CD4-positive, alpha-beta T cell treated with Interleukin-1 beta for 1 hour (primary cell): Measurements from ENCODE around the gene NBDY.

Experiments
- DNase-seq, 2 donors: peaks; one replicate each; pipeline ENCODE4 v3.0.0-alpha.2; 2020 to 2022

The NBDY gene

DNA sequence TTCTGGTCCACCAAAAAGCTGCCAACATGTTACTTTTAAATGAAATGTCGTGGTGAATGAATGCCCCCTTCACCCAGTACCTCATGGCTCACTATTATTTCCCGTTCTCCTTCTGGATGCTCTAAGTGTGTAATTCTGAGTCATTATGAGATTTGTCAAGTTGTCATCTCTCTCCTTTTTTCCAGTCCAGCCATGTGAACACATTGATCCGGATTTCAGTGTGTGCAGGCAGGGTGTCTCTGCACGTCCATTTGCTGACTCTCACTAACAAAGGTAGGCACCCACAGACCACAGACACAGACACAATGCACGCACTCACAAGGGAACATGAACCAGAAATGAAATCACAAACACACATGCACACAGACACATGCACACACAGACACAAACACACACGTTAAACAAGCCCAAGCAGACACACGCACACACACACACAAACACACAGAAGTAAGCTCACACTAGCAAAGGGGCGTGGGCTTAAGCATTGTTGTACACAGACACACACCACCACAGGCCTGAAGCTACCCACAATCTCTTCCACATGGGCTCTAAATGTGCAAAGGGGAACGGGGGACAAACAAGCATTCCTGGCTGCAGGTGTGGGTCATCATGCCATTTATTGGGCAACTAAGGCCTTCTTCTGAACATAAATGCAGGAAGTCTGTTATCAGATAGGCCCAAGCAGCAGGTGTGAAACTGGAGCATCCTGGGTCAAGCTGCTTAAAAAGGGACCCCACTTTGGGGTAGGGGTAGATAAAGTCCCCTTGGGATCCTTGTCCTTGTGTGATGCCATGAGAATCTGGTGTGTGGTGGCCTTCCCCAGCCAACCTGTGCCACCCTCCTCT, 58.1 kb downstream of the NBDY start:
- DNase-seq: no peak

DNA sequence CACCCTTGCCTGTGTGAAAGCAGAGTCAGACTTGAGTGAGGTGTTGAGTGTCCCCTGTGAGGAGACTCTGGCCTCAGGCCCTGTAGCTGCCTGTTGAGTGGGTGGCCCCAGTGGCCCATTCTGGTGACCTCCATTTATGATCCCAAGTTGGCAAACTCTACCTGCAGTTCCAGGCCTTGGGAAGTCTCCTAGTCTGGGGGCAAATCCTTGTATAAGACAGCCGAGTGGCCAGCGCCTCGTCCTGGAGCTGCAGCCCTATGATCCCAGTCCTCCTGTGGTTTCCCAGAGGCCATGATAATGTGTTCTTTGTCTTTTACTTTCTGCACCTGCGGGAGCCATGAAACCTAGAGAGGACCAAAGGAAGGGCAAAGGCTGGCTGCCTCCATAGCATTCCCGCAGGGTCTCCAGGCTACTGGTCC, 58.7 kb downstream of the NBDY start:
- no peak for DNase-seq

DNA sequence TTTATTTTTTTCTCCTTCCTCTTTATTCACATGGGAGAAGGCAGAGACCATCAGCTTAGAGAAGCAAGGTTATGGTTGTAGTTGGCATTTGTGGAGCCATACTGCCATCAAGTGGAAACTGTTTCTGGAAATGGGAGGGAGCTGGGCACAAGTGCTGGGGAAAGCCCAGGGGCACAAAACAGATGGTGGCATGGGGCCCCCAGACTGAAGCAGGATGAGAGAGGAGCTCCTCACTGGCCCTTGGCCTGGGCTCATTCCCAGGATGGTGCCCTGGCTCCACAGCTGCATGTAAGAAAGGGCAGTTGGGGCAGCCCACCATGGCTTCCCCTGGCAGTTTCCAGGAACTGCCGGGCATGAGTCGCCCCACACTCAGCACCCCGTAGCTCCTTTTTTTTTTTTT, 59.2 kb downstream of the NBDY start:
- no peak for DNase-seq

DNA sequence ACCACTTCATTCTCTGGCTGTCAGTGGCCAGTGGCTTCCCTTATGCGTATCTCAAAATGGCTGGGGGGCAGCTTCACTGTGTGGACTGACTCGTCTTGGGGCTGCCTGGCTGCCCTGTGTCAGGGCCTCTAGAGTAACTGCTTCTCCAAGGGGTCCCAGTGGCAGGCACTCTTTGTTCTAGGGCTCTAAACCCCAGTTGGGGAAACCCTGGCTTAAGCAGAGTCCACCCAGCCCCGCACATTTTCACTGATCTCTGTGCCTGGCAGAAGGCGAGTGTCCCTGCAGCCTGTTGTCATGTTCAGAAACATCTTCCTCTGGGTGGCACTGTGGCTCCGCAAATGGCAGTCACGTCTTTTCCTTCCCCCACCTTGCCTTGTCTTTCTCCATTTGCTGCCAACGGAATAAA, 59.7 kb downstream of the NBDY start:
- DNase-seq: peak in 1 of 2 donors; percentile 65

DNA sequence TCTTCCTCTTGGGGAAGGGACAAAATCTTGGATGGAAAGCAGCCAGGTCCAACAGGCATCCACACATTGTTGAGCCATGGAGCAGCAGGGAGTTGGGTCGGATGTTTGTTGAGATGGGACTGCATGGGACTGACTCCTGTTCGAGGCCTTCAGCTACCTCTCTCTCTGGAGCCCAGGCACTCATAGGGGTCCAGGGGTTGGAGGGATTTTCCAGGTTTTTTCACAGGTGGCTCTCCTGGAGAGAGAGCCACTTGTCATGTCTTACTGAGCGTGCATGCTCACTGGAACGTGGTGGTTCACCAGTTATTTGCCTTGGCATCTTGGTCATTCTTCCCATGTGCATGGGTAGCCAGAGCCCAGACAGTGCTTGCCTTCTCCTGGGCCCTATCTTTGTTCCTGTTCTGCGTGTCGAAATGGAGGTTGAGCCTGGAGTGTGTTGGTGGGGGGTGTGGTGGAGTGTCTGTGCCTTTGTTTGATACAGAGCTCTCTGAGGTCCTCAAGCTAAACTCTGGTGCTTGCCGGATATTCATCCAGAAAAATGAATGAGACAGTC, 60.6 kb downstream of the NBDY start:
- DNase-seq: no peak

DNA sequence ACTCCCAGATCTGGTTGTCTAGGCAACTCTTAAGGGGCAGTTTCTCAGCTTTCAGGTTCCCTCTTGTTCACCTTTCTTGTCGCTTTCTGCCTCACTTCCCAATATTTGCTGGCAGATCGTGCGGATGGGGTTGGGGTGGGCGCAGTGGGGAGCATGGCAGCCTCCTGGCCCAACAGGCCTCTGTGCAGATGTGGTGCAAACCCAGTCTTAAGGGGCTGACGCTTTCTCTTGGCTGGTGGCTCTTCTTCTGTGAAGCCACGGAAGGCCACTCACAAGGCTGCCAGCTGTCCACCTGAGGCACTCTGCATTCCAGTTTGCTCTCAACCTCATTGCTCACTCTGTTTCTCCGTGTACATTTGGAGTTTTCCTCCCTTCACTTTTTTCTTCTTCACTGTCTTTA, 61.7 kb downstream of the NBDY start:
- no peak for DNase-seq

DNA sequence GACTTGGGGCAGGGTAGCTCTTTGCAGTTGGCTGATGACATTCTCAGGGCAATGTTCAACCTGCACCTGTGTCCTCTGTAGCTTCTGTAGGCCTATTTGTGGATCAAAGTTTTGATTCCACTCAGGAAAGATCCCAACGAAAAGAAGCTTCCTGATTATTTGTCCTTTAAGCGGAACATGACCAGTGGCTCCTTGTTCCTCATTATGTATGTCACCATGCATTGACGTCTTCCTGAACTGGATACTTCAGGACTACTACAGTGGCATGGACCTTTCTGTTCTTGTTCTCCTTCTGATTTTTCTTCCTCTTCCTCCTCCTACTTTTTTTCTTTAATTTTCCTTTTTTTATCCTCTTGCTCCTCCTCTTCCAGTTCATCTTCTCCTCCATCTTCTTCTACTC, 62.4 kb downstream of the NBDY start:
- no peak for DNase-seq

DNA sequence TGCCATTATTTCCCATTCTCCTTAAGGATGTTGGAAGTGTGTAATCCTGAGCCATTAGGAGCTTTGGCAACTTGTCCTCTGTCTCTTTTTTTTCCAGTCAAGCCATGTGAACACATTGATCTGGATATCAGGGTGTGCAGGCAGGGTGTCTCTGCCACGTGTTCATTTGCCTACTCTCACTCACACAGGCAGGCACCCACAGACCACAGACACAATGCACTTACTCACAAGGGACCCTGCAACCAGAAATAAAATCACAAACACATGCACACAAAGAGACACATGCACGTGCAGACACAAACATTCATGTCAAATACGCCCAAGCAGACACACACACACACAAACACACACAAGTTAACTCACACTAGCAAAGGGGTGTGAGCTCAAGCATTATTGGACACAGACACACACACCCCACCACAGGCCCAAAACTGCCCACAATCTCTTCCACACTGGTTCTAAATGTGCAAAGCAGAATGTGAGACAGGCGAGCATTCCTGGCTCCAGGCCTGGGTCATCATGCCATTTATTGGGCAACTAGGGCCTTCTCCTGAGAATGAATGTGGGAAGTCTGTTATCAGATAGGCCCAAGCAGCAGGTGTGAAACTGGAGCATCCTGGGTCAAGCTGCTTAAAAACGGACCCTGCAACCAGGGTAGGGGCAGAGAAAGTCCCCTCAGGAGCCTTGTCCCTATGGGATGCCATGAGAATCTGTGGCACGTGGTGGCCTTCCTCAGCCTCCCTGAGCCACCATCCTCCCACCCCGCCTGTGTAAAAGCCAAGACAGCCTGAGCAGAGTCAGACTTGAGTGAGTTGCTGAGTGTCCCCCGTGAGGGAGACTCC, 63.4 kb downstream of the NBDY start:
- no peak for DNase-seq

DNA sequence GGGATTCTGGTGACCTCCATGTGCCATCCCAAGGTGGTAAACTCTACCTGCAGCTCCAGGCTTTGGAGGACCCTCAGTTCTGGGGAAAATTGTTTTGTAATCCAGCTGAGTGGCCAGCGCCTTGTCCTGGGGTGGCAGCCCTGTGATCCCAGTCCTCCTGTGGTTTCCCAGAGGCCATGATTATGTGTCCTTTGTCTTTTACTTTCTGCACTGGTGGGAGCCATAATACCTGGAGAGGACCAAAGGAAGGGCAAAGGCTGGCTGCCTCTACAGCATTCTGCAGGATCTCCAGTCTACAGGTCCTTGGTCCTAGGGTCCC, 64.0 kb downstream of the NBDY start:
- DNase-seq: no peak

DNA sequence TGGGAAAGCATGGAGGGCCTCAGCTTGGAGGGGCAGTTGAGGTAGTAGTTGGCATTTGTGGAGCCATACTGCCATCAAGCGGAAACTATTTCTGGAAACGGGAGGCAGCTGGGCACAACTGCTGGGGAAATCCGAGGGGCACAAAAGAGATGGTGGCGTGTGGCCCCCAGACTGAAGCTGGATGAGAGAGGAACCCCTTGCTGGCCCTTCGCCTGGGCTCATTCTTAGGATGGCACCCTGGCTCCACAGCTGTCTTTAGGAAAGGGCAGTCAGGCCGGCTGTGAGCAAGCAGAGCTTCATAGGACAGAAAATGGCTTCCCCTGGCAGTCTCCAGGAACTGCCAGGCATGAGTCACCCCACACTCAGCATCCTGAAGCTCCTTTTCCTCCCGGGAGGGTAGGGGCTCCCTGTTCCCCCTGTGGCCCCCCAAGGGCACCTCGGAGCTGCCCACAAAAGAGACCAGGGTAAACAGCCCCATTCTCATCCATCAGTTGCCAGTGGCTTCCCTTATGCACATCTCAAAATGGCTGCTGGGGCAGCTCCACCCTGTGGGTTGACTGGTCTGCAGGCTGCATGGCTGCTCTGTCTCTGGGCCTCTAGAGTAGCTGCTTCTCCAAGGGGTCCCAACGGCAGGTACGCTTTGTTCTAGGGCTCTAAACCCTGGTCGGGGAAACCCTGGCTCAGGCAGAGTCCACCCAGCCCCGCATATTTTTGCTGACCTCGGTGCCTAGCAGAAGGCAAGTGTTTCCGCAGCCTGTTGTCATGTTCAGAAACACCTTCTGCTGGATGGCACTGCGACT, 64.7 kb downstream of the NBDY start:
- DNase-seq: no peak

DNA sequence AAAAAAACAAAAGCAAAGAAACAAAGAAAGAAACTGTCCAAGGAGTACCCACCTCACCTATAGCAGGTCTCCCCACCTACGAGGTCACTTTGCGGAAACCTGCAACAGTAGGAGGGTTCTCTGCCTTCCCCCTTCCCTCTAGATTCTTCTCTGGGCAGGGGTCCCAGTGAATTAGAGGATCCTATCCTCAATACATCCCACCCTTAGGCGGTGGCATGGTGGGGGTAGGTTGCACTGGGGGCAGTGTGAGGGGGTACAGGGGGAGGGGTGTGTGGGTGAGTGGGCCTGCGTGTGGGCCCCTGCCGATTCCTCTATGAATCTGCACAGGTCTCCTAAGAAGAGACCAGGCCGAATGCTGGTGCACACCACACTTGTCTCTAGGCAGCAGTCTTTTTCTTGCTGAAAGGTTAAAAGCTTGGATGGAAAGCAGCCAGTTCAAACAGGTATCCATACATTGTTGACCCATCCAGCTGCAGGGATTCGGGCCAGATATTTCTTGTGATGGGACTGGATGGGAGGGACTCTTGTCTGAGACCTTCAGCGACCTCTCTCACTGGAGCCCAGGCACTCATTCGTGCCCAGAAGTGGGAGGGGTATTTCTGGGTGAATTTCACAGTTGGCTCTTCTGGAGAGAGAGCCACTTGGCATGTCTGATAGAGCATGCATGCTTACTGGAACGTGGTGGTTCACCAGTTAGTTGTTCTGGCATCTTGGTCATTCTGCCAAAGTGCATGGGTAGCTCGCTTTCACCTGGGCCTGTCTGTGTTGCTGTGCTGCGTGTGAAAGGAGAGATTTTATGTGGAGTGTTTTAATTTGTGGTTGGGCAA, 65.6 kb downstream of the NBDY start:
- DNase-seq: no peak

DNA sequence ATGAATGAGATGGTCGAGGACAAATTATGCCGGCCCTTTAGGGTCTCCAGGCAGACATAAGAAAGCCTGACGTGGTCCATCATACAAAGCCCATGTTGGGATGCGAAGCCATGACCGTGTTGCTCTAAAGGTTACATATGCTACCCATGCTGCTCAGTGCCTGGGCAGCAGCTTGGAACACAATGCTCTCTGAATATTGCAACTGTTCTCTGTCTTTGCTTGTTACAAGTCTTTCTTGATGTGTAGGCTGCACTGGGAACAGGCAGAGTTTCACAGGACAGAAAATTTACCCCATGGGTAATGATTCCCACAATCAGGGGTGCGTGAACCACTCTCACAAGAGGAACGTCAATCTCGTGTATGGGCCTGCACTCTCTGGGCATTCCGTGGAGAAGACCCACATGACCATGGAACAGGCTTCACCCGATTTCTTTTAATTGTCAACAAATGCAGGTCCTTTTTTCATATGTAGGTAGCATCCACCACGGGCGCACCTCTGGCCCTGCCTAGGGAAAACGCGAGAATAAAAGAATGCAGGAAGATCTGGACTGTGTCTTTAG, 66.3 kb downstream of the NBDY start:
- no peak for DNase-seq

DNA sequence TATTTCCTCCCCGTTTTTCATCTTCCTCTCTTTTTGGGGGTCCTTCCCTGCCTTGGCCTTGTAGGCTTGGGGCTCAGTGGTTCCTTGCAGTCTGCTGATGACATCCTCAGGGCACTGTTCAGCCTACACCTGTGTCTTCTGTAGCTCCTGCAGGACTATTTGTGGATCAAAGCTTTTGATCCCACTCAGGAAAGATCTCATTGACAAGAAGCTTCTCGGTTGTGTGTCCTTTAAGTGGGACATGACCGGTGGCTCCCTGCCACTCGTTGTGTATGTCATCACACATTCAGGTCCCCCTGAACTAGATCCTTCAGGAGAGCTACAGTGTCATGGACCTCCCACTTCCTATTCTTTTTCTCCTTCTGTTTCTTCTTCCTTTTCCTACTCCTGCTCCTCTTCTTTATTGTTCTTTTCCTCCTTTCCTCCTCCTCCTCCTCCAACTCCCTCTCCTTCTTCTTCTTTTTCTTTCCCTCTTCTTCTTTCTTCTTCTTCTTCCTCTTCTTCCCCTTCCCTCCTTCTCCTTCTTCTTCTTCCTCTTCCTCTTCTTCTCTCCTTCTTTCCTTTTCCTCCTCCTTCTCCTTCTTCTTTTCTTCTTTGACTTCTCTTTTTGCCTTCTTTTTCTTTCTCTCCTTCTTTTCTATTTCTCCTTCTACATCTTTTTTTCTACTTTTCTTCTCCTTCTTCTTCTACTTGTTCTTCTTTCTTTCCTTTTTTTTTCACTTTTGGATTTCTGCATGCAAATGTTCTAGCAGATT, 67.8 kb downstream of the NBDY start:
- no peak for DNase-seq

DNA sequence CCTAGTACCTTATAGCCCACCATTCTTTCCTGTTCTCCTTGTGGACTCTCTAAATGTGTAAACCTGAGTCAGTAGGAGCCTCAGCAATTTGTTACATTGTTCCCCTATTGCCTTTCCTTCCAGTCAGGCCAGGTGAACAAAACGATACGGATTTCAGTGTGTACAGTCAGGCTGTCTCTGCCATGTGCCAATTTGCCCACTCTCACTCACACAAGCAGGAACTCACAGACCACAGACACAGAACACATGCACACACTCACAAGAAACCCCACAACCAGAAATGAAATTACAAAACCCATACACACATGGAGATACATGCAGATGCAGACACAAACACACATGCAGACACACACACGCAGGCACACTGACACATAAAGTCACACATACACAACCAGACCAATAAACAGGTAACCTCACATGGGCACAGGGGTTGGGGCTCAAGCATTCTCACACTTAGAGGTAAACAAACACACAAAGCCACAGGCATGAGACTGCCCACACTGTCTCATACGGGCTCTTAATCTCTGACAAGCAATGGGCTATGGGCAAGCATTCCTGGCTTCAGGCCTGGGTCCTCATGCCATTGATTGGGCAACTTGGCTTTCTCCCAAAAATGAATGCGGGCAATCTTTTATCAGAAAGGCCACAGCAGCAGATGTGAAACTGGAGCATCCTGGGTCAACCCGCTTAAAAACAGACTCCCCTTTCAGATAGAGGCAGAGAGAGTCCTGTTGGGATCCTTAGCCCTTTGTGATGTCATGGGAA, 68.7 kb downstream of the NBDY start:
- no peak for DNase-seq

DNA sequence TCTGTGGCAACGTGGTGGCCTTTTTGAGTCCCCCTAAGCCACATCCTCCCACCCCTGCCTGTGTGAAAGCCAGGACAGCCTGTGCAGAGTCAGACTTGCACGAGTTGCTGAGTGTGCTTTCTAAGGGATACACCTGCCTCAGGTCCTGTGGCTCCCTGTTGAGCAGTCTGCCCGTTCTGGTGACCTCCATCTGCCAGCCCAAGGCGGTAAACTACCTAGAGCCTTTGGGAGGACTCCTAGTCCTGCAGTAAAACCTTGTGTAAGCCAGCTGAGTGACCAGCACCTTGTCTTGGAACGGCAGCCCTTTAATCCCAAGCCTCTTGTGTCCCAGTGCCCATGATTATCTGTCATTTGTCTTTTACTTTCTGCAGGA, 69.3 kb downstream of the NBDY start:
- DNase-seq: no peak

DNA sequence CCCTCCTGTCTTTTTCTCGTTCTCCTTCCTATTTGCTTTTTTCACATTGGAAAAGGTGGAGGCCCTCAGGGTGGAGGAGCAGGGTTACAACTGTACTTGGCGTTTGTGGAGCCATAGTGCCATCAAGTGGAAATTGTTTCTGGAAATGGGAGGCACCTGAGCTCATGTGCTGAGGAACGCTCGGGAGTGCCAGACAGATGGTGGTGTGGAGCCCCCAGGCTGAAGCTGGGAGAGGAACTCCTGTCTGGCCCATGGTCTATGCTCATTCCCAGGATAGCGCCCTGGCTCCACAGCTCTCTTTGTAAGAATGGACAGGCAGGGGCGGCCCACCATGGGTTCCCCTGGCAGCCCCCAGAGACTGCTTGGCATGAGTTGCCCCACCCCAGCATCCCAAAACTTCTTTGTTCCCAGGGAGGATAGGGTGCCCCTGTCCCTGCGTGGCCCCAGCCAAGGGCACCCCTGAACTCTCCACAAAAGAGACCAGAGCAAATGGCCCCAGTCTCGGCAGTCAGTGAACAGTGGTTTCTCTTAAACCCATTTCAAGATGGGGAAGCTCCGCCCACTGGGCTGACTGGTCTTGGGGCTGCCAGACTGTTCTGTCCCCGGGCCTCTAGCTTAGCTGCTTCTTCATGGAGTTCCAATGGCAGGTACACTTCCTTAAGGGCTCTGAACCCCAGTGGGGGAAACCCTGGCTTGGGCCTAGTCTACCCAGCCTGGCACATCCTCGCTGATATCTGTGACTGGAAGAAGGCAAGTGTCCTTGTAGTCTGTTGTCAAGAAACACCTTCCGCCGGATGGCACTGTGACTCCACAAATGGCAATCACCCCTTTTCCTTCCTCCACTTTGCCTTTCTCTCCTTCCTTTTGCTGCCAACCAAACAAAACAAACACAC, 70.1 kb downstream of the NBDY start:
- DNase-seq: no peak

DNA sequence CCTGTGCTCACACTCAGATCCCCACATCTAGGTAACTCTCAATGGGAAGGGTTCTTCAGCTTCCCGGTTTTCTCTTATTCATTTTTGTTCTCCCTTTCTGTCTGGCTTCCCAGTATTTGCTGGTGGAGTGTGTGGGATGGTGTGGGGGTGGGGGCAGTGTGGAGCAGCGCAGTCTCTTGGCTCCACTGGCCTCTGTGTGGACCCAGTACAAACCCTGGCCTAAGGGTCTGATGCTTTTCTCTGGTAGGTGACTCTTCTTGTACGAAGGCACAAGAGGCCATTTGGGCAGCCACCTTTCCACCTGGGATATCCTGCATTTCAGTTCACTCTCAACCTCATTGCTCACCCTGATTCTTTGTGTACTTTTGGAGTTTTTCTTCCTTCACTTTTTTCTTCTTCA, 71.3 kb downstream of the NBDY start:
- DNase-seq: no peak

DNA sequence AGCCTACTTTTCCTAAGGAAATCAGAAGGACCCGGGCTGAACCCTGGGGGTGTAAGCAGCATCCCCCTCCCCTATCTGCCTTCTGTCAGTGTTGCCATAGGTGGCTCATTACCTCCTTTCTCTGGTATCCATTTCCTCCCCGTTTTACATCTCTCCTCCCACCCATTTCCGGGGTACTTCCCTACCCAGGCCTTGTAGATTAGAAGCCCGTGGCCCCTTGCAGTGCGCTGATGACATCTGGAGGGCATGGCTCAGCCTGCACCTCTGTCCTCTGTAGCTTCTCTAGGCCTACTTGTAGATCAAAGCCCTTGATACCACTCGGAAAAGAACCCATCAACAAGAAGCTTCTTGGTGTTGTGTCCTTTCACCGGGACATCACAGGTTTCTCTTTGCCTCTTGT, 71.8 kb downstream of the NBDY start:
- DNase-seq: peak; percentile 67 to 69

DNA sequence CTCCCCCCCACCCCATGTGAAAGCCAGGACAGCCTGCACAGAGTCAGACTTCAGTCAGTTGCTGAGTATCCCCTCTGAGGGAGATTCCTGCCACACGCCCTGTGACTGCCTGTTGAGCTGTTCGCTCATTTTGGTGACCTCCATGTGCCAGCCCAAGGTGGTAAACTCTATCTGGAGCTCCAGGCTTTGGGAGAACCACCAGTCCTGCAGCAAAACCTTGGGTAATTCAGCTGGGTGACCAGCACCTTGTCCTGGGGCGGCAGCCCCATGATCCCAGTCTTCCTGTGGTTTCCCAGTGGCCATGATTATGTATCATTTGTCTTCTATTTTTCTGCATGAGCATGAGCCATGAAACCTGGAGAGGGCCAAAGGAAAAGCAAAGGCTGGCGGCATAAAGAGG, 73.4 kb downstream of the NBDY start:
- DNase-seq: no peak
